Stomach (tissue), 19 donors: Measurements from ENCODE around the gene GDF7. TPM values are rescaled to one million over a fixed set of nuclear protein-coding genes. Genes with fewer than 3 reads are reported as not detected.

ENCODE experiments used
- DNase-seq, 2 donors: peaks; one replicate each; pipeline versions ENCODE4 v3.0.0 to v3.0.0-alpha.2; 2013 to 2019
- H3K27ac ChIP-seq, 5 donors: fragments of 200-600 bp in 4 of 5; sonication (generic) in 4 of 5; one replicate each; pipeline ENCODE4 v1.5.1; 2013 to 2019; ENCODE audit warnings: mild to moderate bottlenecking in 1 of 5, moderate library complexity in 1 of 5
- H3K27me3 ChIP-seq, 3 donors: fragments of 200-600 bp; sonication (generic); one replicate each; pipeline ENCODE4 v1.5.1; 2017 to 2019; ENCODE audit warnings: mixed run types in 1 of 3
- H3K36me3 ChIP-seq, 4 donors: fragments of 200-600 bp; sonication (generic); 1 replicate in 3 of 4; 2 replicates in 1 of 4; pipeline ENCODE4 v1.5.1; 2016 to 2019
- H3K4me1 ChIP-seq, 4 donors: fragments of 200-600 bp; sonication (generic); one replicate each; pipeline ENCODE4 v1.5.1; 2016 to 2019
- H3K4me3 ChIP-seq, 4 donors: fragments of 200-600 bp; sonication (generic) in 3 of 4; one replicate each; pipeline ENCODE4 v1.5.1; 2016 to 2019; ENCODE audit warnings: mild to moderate bottlenecking in 1 of 4
- H3K9me3 ChIP-seq, 4 donors: fragments of 200-600 bp; sonication (generic); one replicate each; pipeline ENCODE4 v1.5.1; 2016 to 2019
- EP300 ChIP-seq: sonication (generic); formaldehyde crosslinking; IDR thresholded peaks from one replicate; pipeline ENCODE4 v1.6.1; 2017; ENCODE audit warnings: antibody characterized with exemption
- POLR2A ChIP-seq, 4 donors: fragments of 450-650 bp; IDR thresholded peaks; one replicate each; pipeline ENCODE4 v1.6.1; 2016; ENCODE audit warnings: antibody characterized with exemption in 4 of 4, control low read depth in 2 of 4, mild to moderate bottlenecking in 1 of 4, moderate library complexity in 1 of 4
- POLR2AphosphoS5 ChIP-seq, 3 donors: sonication (generic); formaldehyde crosslinking; IDR thresholded peaks; one replicate each; pipeline ENCODE4 v1.6.1; 2016; ENCODE audit warnings: antibody characterized with exemption in 3 of 3
- WGBS, 5 donors: extraction: QIAGEN DNeasy Blood & Tissue Kit in 3 of 5; methylation state at CpG; one replicate each; pipeline versions ENCODE4 v1.1.5 to v1.1.7; 2013 to 2018; 5-methylcytosine and 5-hydroxymethylcytosine counted together
- intact Hi-C: fragments of 100-400 bp; cut with DNase I; formaldehyde crosslinking; loops from one replicate; pipeline ENCODE4 v1.15.1; 2023; ENCODE audit warnings: low total_unique reads
- long read RNA-seq, 10 donors: transcript quantifications; one replicate each; lab custom pipeline, GENCODE V29; 2026
- polyA plus RNA-seq, 3 donors: library from polyadenylated mRNA; stranded (reverse); fragments of 200-250 nt; gene quantifications; one replicate each; pipeline ENCODE4 v1.2.3, GENCODE V29; 2013
- total RNA-seq, 5 donors: library from RNA; depleted of rRNA; stranded (reverse); fragments of >200 nt; gene quantifications; one replicate each; pipeline versions ENCODE4 v1.1.0 to v1.2.3, GENCODE V29; 2014 to 2016
- TF ChIP-seq, protein P1 (sequence below), 7 experiments: fragments of 450-650 bp in 4 of 7; fragments of 200-600 bp in 3 of 7; sonication (generic) in 3 of 7; IDR thresholded peaks; one replicate each; pipeline ENCODE4 v1.5.1; 2016 to 2019; ENCODE audit warnings: antibody characterized with exemption in 7 of 7, control low read depth in 2 of 7, mild to moderate bottlenecking in 1 of 7
- donor health status: healthy with polysubstance abuse.
- donor health status: Bipolar disorder and iron deficiency.
- donor health status: healthy.

GDF7 gene
- total RNA-seq (1 to 10 TPM in 1 of 5 donors, under 1 TPM in 2, not detected in 2; 0.37 to 1.3 (median 0.45) TPM), polyA plus RNA-seq (under 1 TPM in 2 of 3 donors, not detected in 1; 0.10 to 0.12 TPM)
- long read RNA-seq, donor 1: 0 reads
- long read RNA-seq, donor 2: 0 reads
- long read RNA-seq, donor 3: 0 reads
- long read RNA-seq, donor 4: 0 reads
- long read RNA-seq, donor 5: 0 reads
- long read RNA-seq, donor 6: 0 reads
- long read RNA-seq, donor 7: 0 reads
- long read RNA-seq, donor 8: 0 reads
- long read RNA-seq, donor 9: 0 reads
- long read RNA-seq, donor 10: 0 reads

DNA sequence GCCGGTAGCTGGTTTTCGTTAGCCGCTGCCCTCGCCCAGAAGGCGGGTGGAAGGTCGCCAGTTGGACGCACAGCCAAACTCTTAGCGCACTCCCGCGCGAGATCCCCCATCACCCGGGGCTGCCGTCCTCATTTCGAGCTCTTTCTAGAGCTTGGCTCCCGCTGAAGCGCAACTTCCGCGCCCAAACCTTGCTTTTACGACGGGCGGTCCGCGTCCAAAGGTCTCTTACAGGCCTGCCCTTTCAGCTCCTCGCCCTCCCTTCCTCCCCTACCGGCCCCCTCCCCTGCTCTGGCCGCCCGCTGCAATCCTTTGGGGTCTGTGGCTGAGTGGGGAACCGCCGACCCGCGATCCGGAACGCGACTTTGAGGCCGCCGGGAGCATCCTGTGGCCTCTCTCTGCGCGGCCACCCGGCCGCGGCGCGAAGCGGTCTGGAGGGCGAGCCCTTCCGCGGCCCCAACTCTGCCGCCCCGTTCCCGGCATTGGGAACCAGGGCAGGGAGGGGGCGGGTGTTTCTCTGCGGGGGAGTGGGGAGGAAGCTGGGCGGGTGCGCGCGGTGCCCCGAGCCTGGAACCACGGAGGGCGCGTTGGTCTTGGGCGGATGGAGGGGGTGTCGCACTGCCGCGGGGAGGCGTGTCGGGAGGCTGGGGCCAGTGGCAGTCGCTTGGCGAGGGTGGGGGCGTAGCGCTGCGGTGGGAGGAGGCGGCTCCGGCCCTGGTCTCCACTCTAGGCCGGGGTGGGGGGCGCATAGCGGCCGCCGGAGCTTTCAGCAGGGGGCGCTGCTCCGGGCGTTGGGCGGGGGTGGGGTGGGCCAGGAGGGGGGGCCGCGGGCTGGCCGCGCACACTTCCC, at the start of gene GDF7:
TSS of gene GDF7 (plus strand) at position 841 of the 847 bp plus-strand sequence. CDS start 96 bp downstream, outside the sequence.
- H3K4me1 ChIP-seq: peaks cover 35 to 62% (median 49%) of the 10 kb centered on the region in 4 donors
- WGBS, 5 donors: 0 to 1% (median 1%) methylated on average over 42 to 84 of the region's 86 CpGs
- H3K27me3 ChIP-seq: peaks cover 30 to 100% (median 86%) of the 10 kb centered on the region in 3 donors
- H3K4me3 ChIP-seq: peak within 1 kb of the TSS; percentile 46 to 58 (median 52)
- no peaks in the 10 kb centered on the region for H3K36me3 ChIP-seq
- H3K9me3 ChIP-seq: peaks cover 0 to 8% (median 0%) of the 10 kb centered on the region in 4 donors
- DNase-seq: peak in 1 of 2 donors; percentile 61
- peak within 1 kb of the TSS in 4 of 5 donors; percentile 8 to 64 (median 40) for H3K27ac ChIP-seq
- intact Hi-C loops: no loop called here
- TF ChIP-seq, protein P1, sequence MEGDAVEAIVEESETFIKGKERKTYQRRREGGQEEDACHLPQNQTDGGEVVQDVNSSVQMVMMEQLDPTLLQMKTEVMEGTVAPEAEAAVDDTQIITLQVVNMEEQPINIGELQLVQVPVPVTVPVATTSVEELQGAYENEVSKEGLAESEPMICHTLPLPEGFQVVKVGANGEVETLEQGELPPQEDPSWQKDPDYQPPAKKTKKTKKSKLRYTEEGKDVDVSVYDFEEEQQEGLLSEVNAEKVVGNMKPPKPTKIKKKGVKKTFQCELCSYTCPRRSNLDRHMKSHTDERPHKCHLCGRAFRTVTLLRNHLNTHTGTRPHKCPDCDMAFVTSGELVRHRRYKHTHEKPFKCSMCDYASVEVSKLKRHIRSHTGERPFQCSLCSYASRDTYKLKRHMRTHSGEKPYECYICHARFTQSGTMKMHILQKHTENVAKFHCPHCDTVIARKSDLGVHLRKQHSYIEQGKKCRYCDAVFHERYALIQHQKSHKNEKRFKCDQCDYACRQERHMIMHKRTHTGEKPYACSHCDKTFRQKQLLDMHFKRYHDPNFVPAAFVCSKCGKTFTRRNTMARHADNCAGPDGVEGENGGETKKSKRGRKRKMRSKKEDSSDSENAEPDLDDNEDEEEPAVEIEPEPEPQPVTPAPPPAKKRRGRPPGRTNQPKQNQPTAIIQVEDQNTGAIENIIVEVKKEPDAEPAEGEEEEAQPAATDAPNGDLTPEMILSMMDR (IDR thresholded peaks at IDR 0.05): peak in 1 of 7 experiments; percentile 16
- TF ChIP-seq POLR2A (IDR thresholded peaks at IDR 0.05): no peak

DNA sequence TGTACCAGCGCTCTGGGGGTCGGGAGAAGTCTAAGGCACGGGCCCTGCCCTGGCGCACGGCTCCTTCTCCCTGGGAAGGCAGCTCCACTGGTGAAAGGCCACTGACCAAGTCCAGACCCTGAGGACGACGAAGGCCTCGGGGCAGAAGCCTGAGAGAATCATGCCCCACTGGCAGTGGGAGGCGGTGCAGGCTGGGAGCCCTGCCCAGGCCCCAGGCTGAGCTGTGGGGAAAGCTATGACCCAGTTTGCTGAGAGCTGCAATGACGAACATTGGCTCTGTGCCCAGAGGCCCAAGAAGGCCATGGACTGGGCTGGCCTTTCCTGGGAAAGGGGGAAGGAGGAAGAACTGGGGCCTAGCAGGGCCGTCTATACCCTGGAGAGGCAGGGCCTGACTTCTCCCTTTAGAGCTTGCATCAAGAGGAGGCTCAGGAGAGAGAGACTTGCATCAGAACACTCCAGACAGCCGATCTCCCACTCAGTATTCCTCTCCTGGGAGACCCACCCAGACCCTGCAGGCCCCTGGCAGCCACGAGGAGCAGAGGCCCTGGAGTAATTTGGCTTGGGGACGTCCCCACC, 49.0 kb upstream of the GDF7 start:
- Histone ChIP-seq H3K27me3 (no peaks in the 10 kb centered on the region), H3K36me3 (peaks cover 16 to 34% (median 34%) of the 10 kb centered on the region in 4 donors), H3K9me3 (no peaks in the 10 kb centered on the region), H3K4me1 (peaks cover 69 to 86% (median 77%) of the 10 kb centered on the region in 4 donors), H3K27ac (peak overlapping the region; percentile 84 to 97 (median 89)), H3K4me3 (no peak overlapping the region)
- WGBS, 5 donors: 25 to 32% (median 30%) methylated on average over 9 to 14 of the region's 14 CpGs
- peak; percentile 98 for DNase-seq
- intact Hi-C loops: no loop called here
- TF ChIP-seq EP300 (peak; percentile 97), POLR2A (IDR thresholded peaks at IDR 0.05) (peak in 1 of 4 donors; percentile 25), POLR2AphosphoS5 (IDR thresholded peaks at IDR 0.05) (peak; percentile 85 to 97 (median 95))
- TF ChIP-seq, protein P1 (IDR thresholded peaks at IDR 0.05): peak in 5 of 7 experiments; percentile 60 to 82 (median 79)

DNA sequence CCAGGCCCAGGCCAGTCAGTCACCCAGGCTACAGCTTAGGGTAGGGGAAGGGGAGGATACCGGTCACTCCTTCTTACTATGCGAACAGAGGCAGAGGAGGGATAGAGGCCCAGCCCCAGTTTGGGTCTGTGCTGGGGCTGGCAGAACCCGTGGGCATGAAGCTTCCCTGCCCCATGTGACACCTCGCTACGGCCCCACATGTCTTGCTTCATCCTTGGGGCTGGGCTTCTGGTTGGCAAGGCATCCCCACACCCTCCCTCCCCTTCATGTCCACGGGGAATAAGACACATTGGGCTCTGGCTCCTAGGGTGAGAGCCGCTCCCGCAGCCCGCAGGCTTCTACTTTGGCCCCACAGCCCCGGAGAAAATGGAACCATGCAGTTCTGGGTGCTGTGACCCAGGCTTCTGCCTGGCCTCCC, 48.5 kb upstream of the GDF7 start:
- 63 to 70% (median 66%) methylated on average over 6 to 10 of the region's 10 CpGs for WGBS, 5 donors
- intact Hi-C loops: no loop called here

More for the DNA sequence above, 48.5 kb upstream of the GDF7 start:
- Histone ChIP-seq H3K27ac (peak overlapping the region; percentile 84 to 97 (median 89)), H3K36me3 (peaks cover 21 to 39% (median 39%) of the 10 kb centered on the region in 4 donors), H3K9me3 (no peaks in the 10 kb centered on the region), H3K4me3 (no peak overlapping the region), H3K27me3 (no peaks in the 10 kb centered on the region), H3K4me1 (peaks cover 64 to 82% (median 73%) of the 10 kb centered on the region in 4 donors)
- TF ChIP-seq EP300: peak; percentile 25
- TF ChIP-seq, protein P1 (IDR thresholded peaks at IDR 0.05): no peak
- TF ChIP-seq POLR2A (IDR thresholded peaks at IDR 0.05): no peak
- TF ChIP-seq POLR2AphosphoS5 (IDR thresholded peaks at IDR 0.05): peak in 1 of 3 donors; percentile 84
- DNase-seq: peak in 1 of 2 donors; percentile 25
